ENCODE results near the gene RRP12. TPM values are rescaled to one million over a fixed set of nuclear protein-coding genes. Genes with fewer than 3 reads are reported as not detected.
A peak's percentile ranks its signal among the peaks of the same experiment; 100 is the strongest.

The RRP12 gene
- total RNA-seq, 1 donor from 2014 or later, result 23.5 TPM

- peak overlapping the region; percentile 77 for H3K4me3 ChIP-seq (ENCODE audit: low read depth, low read length)
- no peak for TF ChIP-seq CTCF (conservative IDR thresholded peaks at IDR 0.05; ENCODE audit: low read depth, low read length)
- no peak for DNase-seq (ENCODE audit: low read depth)
Measured at GRCh38 chr10:97333601-97334369, 67.4 kb downstream of the RRP12 start.

GRCh38 chr10:97333351-97333600, 67.9 kb downstream of the RRP12 start:
- DNase-seq (ENCODE audit: low read depth), result no peak
- peak overlapping the region; percentile 77 for H3K4me3 ChIP-seq (ENCODE audit: low read depth, low read length)
- peak; percentile 14 for TF ChIP-seq CTCF (conservative IDR thresholded peaks at IDR 0.05; ENCODE audit: low read depth, low read length)

GRCh38 chr10:97332591-97333350, 68.4 kb downstream of the RRP12 start:
- no peak for DNase-seq (ENCODE audit: low read depth)
- peak; percentile 66 for TF ChIP-seq CTCF (conservative IDR thresholded peaks at IDR 0.05; ENCODE audit: low read depth, low read length)
- peak overlapping the region; percentile 77 for H3K4me3 ChIP-seq (ENCODE audit: low read depth, low read length)

DNA sequence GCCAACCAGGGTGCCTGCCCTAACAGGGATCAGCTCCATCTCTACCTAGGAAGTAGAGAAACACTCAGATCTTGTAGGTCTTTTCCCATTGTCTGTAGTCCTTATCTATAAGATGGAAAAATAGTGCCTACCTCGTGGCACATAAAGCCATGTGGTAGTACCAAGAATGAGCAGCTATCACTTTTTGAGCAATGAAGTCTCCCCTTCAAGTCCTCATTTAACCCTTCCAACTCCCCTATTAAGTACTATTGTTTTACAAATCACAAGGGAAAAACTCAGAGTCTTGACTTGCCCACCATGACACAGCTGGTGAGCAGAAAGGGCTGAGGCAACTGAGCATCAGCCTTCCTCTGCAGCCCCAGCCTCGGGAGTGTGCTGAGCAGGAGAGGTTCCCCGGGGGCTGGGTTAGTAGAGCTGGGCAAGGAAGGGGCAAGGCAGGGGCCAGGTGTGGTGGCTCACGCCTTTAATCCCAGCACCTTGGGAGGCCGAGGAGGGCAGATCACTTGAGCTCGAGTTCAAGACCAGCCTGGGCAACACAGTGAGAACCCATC, 69.9 kb downstream of the RRP12 start:
- no peak for TF ChIP-seq CTCF (conservative IDR thresholded peaks at IDR 0.05; ENCODE audit: low read depth, low read length)
- DNase-seq (ENCODE audit: low read depth), result no peak
- H3K4me3 ChIP-seq (ENCODE audit: low read depth, low read length), result no peak overlapping the region

- no peak overlapping the region for H3K4me3 ChIP-seq (ENCODE audit: low read depth, low read length)
- no peak for TF ChIP-seq CTCF (conservative IDR thresholded peaks at IDR 0.05; ENCODE audit: low read depth, low read length)
- no peak for DNase-seq (ENCODE audit: low read depth)
Measured at GRCh38 chr10:97329766-97330165, 71.4 kb downstream of the RRP12 start.

DNA sequence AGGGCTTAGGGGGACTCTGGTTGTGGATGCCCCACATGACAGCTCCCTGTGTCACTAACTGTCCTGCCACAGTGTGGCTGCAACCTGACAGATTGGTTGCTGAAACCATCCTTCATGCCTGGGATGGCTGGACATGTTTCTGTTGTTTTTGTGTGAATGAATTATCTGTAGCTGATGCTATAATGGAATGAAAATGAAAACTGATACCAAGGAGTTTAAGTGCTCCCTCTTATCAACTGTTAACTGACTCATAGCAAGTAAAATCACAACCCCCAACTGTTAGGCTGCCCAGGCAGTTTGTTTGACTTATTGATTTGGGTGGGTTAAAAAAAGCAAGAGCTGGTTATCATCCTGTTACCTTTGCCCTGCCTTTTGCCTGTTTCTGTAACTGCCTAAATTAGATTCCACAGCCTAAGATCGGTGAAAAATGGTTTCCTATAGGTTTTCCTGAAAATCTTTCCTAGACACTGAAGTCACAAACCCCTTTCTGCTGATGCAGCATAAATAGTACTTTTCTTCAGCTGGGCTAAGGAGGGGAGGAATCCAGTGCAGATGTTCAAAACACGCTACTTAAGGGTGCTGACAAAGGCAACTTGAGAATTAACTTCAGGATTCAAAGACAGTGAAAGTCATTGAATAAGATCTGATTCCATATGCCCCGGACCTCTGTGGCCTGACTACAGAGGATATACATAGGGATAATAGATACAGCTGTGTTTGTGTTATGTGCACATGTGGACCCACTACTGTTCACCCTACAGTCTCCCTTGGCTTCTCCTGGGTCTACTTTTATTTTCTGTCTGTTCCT, 72.3 kb downstream of the RRP12 start:
- no peak for DNase-seq (ENCODE audit: low read depth)
- no peak overlapping the region for H3K4me3 ChIP-seq (ENCODE audit: low read depth, low read length)
- TF ChIP-seq CTCF (conservative IDR thresholded peaks at IDR 0.05; ENCODE audit: low read depth, low read length), result no peak

All from epithelial cell of proximal tubule (primary cell).